ENCODE data around the gene RASAL2. TPM values are rescaled to one million over a fixed set of nuclear protein-coding genes. Genes with fewer than 3 reads are reported as not detected.

Gene RASAL2
- total RNA-seq, 1 donor from 2014 or later: 35.7 TPM

DNA sequence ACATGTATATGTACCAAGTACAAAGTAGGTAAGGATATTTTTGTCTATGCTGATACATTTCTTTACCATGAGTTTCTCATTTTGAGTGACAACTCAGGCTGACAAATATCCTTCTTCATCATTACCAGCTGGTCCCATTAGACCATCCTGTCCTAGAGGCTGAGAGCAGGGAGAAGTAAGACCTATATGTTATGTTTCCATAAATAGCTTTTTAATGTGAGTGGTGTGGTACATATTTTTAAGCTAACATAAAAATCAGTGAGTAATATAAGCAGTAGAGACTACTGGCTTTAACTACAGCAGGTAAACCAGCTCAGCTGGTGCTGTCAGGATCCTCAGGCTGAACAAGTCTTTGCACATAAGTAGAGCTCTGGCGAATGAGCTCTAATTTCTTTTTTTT, 340.5 kb downstream of the RASAL2 start:
- peaks cover 10% of the 10 kb centered on the region for H3K4me1 Mint-ChIP-seq
- no peak for DNase-seq (ENCODE audit: low spot score in 2 of 2, unreplicated experiment in 2 of 2)
- H3K36me3 Mint-ChIP-seq: no peaks in the 10 kb centered on the region
- H3K27ac Mint-ChIP-seq: peak overlapping the region; percentile 6
- no peaks in the 10 kb centered on the region for H3K9me3 Mint-ChIP-seq
- H3K27me3 Mint-ChIP-seq (ENCODE audit: low read depth): no peaks in the 10 kb centered on the region
- H3K4me3 Mint-ChIP-seq: no peak overlapping the region
- TF ChIP-seq, protein P1, sequence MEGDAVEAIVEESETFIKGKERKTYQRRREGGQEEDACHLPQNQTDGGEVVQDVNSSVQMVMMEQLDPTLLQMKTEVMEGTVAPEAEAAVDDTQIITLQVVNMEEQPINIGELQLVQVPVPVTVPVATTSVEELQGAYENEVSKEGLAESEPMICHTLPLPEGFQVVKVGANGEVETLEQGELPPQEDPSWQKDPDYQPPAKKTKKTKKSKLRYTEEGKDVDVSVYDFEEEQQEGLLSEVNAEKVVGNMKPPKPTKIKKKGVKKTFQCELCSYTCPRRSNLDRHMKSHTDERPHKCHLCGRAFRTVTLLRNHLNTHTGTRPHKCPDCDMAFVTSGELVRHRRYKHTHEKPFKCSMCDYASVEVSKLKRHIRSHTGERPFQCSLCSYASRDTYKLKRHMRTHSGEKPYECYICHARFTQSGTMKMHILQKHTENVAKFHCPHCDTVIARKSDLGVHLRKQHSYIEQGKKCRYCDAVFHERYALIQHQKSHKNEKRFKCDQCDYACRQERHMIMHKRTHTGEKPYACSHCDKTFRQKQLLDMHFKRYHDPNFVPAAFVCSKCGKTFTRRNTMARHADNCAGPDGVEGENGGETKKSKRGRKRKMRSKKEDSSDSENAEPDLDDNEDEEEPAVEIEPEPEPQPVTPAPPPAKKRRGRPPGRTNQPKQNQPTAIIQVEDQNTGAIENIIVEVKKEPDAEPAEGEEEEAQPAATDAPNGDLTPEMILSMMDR (IDR thresholded peaks at IDR 0.05; ENCODE audit: unreplicated experiment): no peak

DNA sequence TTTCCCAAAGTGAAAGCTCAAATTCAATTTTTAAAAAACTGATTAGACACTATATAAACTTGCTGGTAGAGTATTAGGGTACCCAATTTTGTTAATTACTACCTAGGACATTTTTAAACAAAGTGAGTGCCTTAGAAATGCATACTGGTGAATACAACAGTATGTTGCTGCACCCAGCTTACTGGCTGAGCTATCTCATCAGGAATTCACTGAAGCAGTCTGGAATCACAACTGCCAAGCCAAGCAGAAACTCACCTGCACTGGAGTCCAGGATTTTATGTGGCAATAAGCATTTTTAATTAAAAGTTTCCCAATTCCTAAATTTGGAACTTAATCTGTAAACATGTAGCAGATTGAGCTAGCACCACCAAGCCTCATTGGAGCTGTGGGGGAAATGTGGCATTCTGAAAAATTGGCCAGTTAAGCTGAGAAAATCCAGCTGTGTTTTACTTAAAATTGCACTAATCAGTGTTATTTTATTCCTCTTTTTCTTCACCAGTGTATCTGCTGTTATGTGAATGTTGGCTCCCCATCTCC, 341.1 kb downstream of the RASAL2 start:
- no peaks in the 10 kb centered on the region for H3K9me3 Mint-ChIP-seq
- H3K4me1 Mint-ChIP-seq: peaks cover 10% of the 10 kb centered on the region
- no peak overlapping the region for H3K4me3 Mint-ChIP-seq

DNA sequence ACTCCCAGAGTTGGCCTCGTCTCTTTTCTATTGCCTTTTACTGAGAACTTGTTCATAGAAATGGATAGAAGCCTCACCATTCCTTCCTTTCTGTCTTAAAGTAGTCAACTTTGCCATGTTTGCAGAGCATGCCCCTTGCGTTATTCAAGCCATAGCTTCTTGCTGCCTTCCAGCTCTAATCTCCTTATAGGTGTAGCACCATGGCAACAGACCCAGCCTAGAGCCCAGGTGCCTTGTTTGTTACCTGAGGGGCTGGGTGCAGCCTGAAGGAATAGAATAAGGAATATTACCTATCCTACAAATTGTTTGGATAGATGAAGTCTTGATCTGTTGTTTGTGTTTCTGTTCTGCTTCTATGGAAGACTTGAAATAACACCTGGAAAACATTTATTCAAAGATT, 343.0 kb downstream of the RASAL2 start:
- TF ChIP-seq, protein P1 (IDR thresholded peaks at IDR 0.05; ENCODE audit: unreplicated experiment): no peak
- no peak overlapping the region for H3K27ac Mint-ChIP-seq
- H3K4me1 Mint-ChIP-seq: peaks cover 10% of the 10 kb centered on the region
- H3K9me3 Mint-ChIP-seq: peaks cover 3% of the 10 kb centered on the region
- no peak for DNase-seq (ENCODE audit: low spot score in 2 of 2, unreplicated experiment in 2 of 2)
- no peak overlapping the region for H3K4me3 Mint-ChIP-seq
- peaks cover 13% of the 10 kb centered on the region for H3K36me3 Mint-ChIP-seq
- no peaks in the 10 kb centered on the region for H3K27me3 Mint-ChIP-seq (ENCODE audit: low read depth)

More for the DNA sequence above, 341.1 kb downstream of the RASAL2 start:
- no peak overlapping the region for H3K27ac Mint-ChIP-seq
- TF ChIP-seq, protein P1 (IDR thresholded peaks at IDR 0.05; ENCODE audit: unreplicated experiment): no peak
- no peaks in the 10 kb centered on the region for H3K27me3 Mint-ChIP-seq (ENCODE audit: low read depth)
- no peaks in the 10 kb centered on the region for H3K36me3 Mint-ChIP-seq
- no peak for DNase-seq (ENCODE audit: low spot score in 2 of 2, unreplicated experiment in 2 of 2)

DNA sequence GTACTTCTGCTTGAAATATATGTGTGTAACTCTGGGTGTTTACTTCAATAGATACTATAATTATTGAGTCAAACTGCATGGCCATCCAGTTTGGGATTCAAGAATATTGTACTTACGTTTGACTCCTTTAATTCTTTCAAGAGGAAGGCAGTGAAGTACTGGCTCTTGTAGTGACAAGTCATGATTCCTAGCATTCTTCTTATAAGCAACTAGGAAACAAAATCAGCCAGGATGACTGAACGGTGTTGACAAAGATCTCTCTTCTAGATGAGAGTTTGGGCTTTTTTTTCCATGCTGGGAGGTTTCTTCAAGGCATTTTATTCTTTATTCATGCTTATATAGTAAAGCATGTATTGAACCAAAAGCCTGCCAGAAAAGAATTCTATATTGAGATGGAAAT, 344.5 kb downstream of the RASAL2 start:
- TF ChIP-seq, protein P1 (IDR thresholded peaks at IDR 0.05; ENCODE audit: unreplicated experiment): no peak
- Mint-ChIP-seq H3K4me3 (no peak overlapping the region), H3K27me3 (ENCODE audit: low read depth) (no peaks in the 10 kb centered on the region), H3K9me3 (peaks cover 3% of the 10 kb centered on the region), H3K36me3 (peaks cover 26% of the 10 kb centered on the region), H3K27ac (peak overlapping the region; percentile 66), H3K4me1 (peaks cover 10% of the 10 kb centered on the region)
- DNase-seq (ENCODE audit: low spot score in 2 of 2, unreplicated experiment in 2 of 2): no peak

DNA sequence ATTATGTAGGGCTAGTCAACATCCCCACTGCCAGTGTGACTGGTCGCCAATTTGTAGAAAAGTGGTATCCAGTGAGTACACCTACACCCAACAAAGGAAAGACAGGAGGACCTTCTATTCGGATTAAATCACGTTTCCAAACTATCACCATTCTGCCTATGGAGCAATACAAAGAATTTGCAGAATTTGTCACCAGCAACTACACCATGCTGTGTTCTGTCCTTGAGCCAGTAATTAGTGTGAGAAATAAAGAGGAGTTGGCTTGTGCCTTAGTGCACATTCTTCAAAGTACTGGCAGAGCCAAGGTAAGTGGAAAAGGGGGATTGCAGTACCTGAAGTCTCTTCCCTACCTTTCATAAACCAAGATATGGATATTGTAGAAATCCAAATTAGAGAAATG, 349.0 kb downstream of the RASAL2 start:
- no peaks in the 10 kb centered on the region for H3K27me3 Mint-ChIP-seq (ENCODE audit: low read depth)
- TF ChIP-seq, protein P1 (IDR thresholded peaks at IDR 0.05; ENCODE audit: unreplicated experiment): no peak
- peaks cover 6% of the 10 kb centered on the region for H3K4me1 Mint-ChIP-seq
- H3K9me3 Mint-ChIP-seq: peaks cover 3% of the 10 kb centered on the region
- H3K27ac Mint-ChIP-seq: no peak overlapping the region
- H3K36me3 Mint-ChIP-seq: peaks cover 38% of the 10 kb centered on the region
- no peak for DNase-seq (ENCODE audit: low spot score in 2 of 2, unreplicated experiment in 2 of 2)
- H3K4me3 Mint-ChIP-seq: no peak overlapping the region

DNA sequence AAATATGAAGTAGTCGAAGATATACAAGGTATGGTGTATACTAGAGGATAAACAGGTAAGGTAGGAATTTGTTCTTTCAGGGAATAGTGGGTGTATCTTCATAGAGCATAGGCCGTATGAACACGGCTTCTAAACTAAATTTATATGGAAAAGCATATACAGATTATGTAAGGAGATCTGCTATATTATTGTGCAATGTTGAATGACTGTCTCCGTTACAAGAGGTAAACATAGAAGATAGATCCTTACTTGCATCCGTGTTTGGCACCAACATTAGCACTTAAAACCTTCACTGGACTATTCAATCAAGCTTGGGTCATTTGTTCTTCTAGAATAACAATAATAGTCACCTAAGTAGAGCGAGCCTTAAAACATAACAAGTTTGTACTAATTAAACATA, 357.0 kb downstream of the RASAL2 start:
- peaks cover 9% of the 10 kb centered on the region for H3K4me1 Mint-ChIP-seq
- no peaks in the 10 kb centered on the region for H3K27me3 Mint-ChIP-seq (ENCODE audit: low read depth)
- TF ChIP-seq, protein P1 (IDR thresholded peaks at IDR 0.05; ENCODE audit: unreplicated experiment): no peak
- H3K9me3 Mint-ChIP-seq: no peaks in the 10 kb centered on the region
- H3K4me3 Mint-ChIP-seq: no peak overlapping the region
- no peak overlapping the region for H3K27ac Mint-ChIP-seq
- no peak for DNase-seq (ENCODE audit: low spot score in 2 of 2, unreplicated experiment in 2 of 2)
- peaks cover 8% of the 10 kb centered on the region for H3K36me3 Mint-ChIP-seq

Data from mesothelial cell of epicardium (in vitro differentiated cells).